HG03460 (cell line): Measurements from ENCODE around the gene TRPT1.
A peak's percentile ranks its signal among the peaks of the same experiment; 100 is the strongest.

Experiments used
- ATAC-seq: cut with Tn5 transposase; IDR thresholded peaks from one replicate; pipeline ENCODE4 v1.9.1; 2021; ENCODE audit not compliant: unreplicated experiment

TRPT1 gene

DNA sequence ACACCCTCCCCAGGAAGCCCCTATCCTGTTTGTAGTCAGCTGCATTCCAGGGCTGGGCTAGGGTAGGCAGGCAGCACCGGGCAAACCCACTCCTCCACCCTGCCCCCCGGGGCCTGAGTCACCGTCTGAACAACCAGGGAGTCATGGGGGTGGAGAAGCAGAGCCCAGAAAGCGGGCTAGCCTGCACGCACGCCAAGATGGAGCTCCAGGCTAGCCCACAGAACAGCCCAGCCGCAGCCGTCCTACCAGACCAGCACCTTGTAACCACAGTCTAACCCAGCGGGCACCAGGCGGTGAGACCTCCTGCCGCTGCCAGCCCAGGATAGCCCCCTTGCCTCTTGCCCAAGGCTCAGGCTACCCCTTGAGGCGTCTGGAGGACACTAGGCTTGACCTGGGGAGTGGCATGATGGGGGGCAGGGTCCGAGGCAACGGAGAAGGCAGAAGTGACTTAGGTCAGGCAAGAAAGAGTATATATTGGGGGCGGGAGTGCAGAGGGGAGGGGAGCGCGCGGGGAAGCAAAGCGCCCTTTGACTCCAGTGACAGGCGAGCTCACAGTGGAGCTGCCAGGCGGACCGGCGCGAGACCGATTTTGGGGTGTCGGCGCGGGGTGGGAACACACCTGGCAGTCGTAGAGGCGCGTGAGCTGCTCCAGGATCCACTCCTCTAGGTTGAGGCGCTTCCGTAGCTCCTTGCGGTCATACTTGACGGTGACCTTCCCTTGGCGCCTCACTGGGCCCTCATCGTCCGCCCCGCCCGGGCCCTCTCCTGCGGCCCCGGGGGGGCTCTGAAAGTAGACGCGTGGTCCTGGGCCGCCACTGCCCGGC is 20.0 kb upstream of the TRPT1 start:
- no peak for ATAC-seq

GRCh38 chr11:64245401-64245796 is 19.4 kb upstream of the TRPT1 start:
- ATAC-seq: no peak

- no peak for ATAC-seq
Observed at GRCh38 chr11:64244966-64245365, 19.0 kb upstream of the TRPT1 start.

DNA sequence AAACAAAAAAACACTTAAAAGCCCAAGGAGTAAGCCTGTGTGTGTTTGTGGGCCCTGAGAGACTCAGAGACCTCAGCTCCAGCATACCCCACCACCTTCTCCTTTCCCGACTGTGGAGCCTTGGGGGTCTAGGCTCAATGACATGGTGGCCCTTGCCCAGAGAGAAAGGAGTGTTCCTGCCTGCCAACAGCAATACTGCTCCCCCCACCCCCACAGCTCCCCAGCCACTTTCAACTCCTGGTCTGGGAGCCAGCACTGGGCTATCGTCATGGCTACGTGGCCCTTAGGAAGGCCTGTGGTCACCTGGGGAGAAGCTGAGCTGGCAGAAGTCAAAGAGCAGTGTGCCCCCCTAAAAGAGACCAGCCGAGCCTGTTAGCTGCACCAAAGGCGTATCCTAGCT is 18.1 kb upstream of the TRPT1 start:
- no peak for ATAC-seq

DNA sequence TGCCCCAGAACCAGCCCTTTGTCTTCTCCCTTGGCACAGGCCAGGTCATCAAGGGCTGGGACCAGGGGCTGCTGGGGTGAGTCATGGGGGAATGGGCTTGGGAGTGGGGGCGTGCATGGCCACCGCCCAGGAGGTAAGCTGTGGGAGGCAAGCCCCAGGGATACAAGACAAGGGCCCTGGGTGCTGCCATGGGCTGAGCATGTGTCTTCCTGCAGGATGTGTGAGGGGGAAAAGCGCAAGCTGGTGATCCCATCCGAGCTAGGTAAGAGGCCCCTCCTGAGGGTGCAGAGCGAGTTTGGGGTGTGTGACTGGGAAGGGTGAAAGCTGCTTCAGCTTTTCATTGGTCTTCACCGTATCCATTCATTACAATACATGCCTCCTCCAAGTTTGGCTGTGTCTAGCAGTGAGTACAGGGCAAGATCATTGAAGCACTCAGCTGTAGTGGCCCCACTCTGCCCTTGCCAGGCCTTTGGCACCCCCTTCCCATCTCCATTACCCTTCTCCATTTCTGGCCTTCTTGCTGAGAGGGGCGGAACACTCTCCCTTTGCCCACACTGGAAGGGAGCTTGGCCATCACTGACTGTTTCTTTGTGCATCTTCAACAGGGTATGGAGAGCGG is 17.4 kb upstream of the TRPT1 start:
- ATAC-seq: no peak

DNA sequence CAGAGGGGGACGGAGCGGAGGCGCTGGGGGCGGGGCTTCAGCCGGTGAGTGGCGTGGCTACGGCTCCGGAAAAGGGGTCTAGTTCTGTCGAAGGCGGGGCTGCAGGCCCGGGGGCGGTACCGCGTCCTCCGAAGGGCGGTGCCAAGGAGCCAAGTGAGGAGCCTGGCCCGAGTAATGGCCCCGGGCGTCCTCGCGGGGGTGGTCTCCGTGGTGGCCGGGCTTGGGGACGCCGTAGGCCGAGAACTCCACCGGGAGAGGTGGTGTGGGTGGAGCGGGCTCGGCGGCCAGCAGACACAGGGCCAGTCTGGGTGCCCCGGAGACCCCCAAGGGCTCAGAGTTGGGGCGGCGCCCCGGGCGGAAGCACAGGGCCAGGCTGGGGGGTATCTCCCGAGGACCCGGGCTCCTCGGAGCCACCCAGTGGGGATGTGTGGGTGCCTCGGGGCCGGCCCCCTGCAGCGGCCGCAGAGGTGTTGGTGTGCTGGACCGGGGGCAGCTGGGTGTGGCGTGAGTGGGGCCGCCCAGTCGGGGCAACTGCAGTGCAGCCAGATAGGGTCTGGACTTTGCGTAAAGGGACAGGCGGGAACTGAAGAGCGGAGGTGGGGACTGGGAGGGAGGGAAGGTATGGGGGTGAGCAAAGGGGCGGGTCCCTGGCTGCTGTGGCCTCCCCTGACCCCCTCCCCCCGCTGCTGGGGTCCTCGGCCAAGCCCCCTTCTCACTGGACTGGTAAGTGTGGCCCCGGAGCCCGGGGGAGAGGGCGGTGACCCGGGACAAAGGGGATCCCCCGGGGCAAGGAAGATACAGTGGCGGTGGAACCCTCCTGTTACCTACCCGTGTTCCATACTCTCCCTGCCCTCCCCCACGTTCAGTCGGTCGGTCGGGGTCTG is 15.7 kb upstream of the TRPT1 start:
- ATAC-seq: peak; percentile 51

DNA sequence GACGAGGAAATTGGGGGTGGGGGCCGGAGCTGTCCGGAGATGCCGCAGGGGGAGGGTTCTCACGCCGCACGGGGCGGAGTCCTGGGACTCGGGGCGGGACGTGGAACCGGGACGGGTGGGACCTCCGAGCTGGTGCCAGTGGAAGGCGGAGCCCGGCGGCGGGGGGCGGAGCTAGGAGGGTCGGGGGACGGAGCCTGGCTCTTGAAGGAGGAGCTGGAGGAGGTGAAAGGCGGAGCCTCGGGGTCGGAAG is 15.2 kb upstream of the TRPT1 start:
- peak; percentile 57 for ATAC-seq

DNA sequence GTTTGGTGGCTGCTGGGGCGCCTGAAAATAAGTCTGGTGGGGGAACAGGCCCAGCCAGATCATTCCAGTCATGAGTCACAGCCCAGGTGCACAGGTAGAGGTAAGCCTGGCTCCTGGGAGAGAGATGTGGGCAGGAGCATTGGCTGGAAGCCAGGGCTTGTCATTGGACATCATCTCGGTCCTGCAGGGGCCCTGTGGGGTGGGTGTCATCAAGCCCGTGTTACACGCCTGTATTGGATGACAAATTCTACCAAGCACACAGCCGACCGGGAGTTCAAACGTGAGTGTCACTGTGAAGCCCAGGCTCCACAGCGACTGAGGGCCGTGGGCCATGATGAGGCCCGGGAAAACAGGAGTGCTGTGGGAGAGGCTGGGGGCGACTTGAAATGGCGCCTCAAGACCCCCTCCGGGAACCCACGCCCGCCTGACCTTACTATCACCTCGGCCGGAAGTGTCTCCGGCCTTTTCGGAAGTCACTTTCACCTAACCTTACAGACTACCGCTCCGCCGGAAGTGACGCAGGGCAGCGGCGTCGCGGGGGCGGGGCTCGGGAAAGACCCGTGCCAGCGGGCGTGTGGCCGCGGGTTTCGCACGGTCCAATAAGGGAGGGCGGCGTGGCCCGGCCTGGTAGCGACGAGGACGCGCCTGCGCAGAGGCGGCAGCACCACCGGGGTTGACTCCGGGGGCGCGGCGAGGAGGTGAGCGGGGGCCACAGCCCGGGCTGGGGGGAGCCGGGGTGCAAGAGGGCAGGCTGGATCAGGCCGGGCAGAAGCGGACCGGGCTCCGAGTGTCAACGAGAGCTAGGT is 14.7 kb upstream of the TRPT1 start, which contains the start of gene FKBP2:
Gene FKBP2 (plus strand): TSS at position 661 of the 806 bp plus-strand sequence. CDS start 1,293 bp downstream, outside the sequence.
- ATAC-seq: peak; percentile 36

GRCh38 chr11:64239662-64240434 is 13.9 kb upstream of the TRPT1 start:
- ATAC-seq: no peak

GRCh38 chr11:64238999-64239398 is 13.0 kb upstream of the TRPT1 start:
- ATAC-seq: no peak

- no peak for ATAC-seq
Observed at GRCh38 chr11:64238076-64238475, 12.1 kb upstream of the TRPT1 start.

DNA sequence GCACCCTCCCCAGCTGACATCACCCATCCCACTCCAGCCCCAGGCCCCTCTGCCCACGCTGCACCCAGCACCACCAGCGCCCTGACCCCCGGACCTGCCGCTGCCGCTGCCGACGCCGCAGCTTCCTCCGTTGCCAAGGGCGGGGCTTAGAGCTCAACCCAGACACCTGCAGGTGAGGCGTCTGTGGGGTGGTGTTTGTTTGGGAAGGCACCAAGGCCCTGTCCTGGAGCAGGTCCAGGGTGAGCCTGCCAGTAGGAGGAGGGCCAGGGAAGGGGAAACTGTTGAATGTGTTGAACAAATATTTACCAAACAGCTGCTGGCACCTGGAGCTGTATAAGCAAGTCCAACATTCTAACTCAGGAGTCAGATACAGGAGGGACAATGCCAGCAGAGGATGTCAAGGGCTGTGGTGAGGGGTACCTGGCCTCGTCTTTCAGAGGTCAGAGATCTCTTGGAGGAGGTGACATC is 11.5 kb upstream of the TRPT1 start:
- no peak for ATAC-seq

- no peak for ATAC-seq
Observed at GRCh38 chr11:64235437-64236161, 9.6 kb upstream of the TRPT1 start.

- ATAC-seq: peak; percentile 37
Observed at GRCh38 chr11:64234647-64235379, 8.8 kb upstream of the TRPT1 start.

DNA sequence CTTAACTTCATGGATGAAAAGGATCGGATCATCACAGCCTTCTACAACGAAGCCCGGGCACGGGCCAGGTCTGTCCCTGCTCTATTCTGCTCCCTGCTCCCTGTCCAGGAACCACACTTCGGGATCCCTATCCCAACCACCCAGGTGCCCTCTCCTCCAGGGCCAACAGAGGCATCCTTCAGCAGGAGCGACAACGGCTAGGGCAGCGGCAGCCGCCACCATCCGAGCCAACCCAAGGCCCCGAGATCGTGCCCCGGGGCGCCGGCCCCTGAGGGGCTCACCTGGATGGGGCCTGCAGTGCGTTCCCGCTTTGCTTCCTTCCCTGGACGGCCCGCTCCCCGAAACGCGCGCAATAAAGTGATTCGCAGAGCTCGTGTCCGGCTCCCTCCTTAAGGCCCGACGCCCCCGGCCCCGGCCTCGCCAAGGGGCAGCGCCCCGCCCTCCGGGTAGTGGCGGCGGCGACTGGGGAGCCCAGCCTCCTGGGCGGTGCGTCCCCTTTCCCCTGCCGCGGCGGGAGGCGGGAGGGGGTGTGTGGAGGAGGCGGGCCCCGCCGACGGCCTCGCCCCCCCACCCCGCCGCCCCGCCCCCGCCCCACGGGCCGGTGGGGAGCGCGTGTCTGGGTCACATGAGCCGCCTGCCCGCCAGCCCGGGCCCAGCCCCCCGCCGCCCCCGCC is 8.1 kb upstream of the TRPT1 start, which contains the start of gene VEGFB:
Gene VEGFB (plus strand): TSS at position 672 of the 674 bp plus-strand sequence. CDS start 250 bp downstream, outside the sequence.
- no peak for ATAC-seq

DNA sequence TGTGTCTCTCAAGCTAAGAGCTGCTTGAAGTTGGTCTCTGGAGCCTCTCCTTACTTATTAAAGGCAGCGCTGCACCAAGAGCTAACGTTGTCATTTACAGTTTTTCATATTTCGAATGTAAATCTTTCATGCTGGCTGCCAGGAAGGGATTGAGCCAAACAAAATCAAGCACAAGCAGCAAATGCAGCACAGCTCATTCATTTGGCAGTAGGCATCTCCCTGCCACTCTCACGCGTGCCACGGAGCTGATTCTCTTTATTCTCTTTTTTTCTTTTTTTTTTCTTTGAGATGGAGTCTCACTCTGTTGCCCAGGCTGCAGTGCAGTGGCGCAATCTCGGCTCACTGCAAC is 7.0 kb upstream of the TRPT1 start:
- ATAC-seq: no peak

- ATAC-seq: no peak
Observed at GRCh38 chr11:64232182-64232966, 6.4 kb upstream of the TRPT1 start.
